Stimulated activated CD8-positive, alpha-beta memory T cell treated with anti-CD3 and anti-CD28 coated beads, Interleukin-12 subunit alpha, Interleukin-12 subunit beta, amount 100 ng/mL, for 24 hours (primary cell): ENCODE data around the gene TPD52L1.
A peak's percentile ranks its signal among the peaks of the same experiment; 100 is the strongest.
"Not testable (repeated sequence)": the region's sequence is repeated elsewhere in the genome, so short reads cannot be mapped to it uniquely, and the experiment has no call there.

Experiments
- DNase-seq: peaks from one replicate; pipeline ENCODE4 v3.0.0-alpha.2; 2020; ENCODE audit errors: extremely low read depth

Gene TPD52L1, protein sequence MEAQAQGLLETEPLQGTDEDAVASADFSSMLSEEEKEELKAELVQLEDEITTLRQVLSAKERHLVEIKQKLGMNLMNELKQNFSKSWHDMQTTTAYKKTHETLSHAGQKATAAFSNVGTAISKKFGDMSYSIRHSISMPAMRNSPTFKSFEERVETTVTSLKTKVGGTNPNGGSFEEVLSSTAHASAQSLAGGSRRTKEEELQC

GRCh38 chr6:125153391-125154117 lies at the start of gene TPD52L1:
TPD52L1 (plus strand) TSS chr6:125153773; CDS start chr6:125153952, 179 bp downstream.
- DNase-seq, result peak; percentile 8

- no peak for DNase-seq
Observed at GRCh38 chr6:125104425-125104824, 49.1 kb upstream of the TPD52L1 start.

DNA sequence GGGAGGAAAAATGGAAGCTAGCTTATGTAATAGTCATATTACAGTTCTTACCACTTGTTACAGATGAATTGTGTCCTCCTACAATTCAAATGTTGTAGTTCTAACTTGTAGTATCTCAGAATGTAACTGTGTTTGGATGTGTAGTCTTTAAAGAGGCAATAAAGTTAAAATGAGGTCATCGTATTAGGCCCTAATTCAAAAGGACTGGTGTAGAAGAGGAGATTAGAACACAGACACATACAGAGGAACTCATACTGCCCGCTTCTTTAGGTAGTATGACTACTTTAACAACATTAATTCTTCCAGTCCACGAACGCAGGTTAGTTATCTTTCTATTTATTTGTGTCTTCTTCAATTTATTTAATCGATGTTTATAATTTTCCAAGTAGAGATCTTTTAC lies 46.5 kb upstream of the TPD52L1 start:
- no peak for DNase-seq

GRCh38 chr6:125107896-125108295 lies 45.7 kb upstream of the TPD52L1 start:
- DNase-seq, result no peak

GRCh38 chr6:125110056-125110455 lies 43.5 kb upstream of the TPD52L1 start:
- no peak for DNase-seq

DNA sequence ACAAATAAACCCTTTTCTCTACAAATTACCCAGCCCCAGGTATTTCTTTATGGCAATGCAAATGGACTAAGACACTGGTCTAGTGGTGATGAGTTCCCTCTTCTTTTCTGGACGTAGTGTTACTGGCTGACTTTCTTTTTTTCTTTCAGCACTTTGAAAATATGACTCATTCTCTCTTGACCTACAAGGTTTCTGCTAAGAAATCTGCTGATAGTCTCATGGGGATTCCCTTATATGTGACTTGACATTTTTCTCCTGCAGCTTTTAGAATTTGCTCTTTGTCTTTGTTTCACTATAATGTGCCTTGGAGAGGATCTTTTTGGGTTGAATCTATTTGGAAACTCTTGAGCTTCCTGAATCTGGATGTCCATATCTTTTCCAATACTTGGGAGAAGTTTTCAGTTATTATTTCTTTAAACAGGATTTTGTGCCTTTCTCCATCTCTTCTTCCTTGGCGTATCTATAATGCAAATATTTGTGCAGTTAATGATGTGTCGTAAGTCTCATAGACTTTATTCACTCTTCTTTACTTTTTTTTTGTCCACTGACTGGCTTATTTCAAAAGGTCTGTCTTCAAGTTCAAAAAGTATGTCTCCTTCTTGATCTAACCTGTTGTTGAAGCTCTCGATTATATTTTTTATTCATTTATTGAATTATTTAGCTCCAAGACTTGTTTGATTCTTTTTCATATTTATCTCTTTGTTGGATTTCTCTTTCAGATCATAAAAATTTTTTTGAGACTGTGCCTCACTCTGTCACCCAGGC lies 42.2 kb upstream of the TPD52L1 start:
- no peak for DNase-seq

GRCh38 chr6:125112934-125113333 lies 40.6 kb upstream of the TPD52L1 start:
- DNase-seq, result no peak

- DNase-seq, result no peak
Observed at GRCh38 chr6:125114248-125114858, 39.2 kb upstream of the TPD52L1 start.

GRCh38 chr6:125116170-125116569 lies 37.4 kb upstream of the TPD52L1 start:
- DNase-seq, result no peak

DNA sequence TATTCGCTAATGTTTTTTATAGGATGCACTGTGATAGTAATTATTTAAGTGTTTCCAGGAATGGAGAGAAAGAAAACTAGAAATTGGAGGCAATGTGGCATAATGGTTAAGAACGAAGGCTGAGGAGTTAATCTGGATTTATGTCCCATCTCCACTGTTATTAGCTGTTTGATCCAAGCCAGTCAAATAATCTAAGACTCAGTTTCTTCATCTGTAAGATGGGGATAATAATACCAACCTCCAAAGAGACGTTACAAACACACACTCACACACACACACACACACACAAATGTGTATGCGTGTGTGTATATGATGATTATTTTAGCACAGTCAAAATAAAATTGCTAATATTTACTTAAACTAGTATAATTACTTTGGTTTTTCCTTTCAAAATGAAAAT lies 36.9 kb upstream of the TPD52L1 start:
- no peak for DNase-seq

DNA sequence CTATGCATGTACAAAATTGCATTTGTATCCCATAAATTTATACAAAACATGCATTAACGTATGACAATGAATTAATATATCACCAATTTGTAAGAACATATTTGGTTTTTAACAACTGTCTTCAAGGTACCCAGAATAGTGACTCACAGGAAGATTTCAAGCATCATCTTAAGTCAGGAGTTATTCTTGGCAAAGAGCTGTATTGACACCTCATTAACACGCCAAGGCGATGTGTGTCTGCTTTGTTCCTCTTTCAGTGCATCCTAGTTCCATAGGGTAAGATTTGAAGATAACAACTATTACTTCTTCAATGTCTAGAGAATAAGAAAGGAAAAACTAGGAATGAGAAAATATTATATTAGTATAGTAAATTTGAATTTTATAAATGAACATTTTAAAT lies 35.8 kb upstream of the TPD52L1 start:
- DNase-seq, result no peak

DNA sequence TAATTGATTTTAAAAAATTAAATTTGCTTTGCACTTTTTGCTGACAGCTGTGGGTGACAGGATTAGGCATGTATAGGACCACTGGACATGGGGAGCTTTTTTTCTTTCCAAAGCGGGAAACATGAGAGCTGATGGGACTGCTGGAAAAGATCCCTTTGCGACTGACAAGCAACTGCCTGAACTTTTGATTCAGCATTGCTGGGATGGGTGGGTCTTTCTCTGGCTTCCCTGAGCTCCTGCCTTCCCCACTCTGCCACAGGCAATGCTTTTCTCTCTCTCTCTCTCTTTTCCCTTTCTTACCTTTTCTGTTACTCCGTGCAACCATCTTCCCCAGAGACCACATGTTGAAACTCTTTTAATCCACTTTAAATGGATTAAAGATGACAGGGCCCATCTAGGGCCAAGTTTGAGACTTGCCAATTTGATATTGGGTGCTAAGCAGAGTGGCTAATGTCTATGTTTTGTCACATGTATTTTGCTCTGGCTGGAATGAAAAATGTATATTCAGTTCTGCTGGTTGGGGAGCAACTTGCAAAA lies 33.5 kb upstream of the TPD52L1 start:
- no peak for DNase-seq

DNA sequence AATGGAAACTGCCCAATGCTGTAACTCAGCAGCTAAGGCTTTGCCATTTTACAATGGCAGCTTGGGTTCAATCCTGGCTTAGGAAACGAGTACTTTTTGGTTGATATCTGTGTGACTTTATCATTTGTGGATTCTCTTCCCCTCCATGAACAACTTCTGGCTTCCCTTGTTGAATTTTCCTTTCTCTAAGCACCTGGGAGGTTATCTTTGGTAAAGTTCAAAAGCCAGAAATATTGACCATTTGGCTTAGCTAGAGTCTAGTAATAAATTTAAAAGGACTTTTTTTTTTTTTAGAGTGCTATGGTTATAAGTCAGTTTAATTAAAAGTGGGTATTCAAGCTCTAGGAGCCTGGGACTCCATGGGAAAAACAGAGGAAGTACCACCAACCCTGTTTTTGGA lies 31.7 kb upstream of the TPD52L1 start:
- no peak for DNase-seq

DNA sequence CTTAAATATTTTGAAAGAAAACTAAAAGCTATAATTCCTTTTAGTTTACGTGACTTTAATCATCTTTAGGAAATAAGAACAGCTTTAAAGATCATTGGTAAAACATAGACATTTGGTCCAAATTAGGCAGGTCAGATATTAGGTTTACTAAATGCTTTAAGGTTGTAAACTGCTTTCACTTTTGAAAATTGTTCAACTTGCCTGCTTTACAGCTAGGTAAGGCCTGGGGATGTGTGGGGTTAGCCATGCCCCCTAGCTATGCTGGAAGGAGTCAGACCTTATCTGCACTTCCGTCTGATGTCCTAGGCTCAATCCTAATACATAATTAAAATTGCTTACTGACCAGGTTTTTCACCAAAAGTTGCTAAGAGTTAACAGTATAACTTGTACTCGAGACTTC lies 30.5 kb upstream of the TPD52L1 start:
- DNase-seq, result no peak

GRCh38 chr6:125123468-125124048 lies 30.0 kb upstream of the TPD52L1 start:
- no peak for DNase-seq

- DNase-seq, result no peak
Observed at GRCh38 chr6:125124049-125124669, 29.4 kb upstream of the TPD52L1 start.

DNA sequence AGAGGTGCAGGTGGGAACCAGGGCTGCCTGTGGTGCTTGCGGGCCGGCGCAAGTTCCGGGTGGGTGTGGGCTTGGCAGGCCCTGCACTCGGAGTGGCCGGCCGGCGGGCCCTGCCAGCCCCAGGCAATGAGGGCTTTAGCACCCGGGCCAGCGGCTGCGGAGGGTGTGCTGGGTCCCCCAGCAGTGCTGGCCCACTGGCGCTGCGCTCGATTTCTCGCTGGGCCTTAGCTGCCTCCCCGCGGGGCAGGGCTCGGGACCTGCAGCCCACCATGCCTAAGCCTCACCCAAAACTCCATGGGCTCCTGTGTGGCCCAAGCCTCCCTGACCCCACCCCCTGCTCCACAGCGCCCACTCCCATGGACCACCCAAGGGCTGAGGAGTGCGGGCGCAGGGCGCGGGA lies 27.7 kb upstream of the TPD52L1 start:
- DNase-seq, result not testable (repeated sequence)

GRCh38 chr6:125129354-125129753 lies 24.2 kb upstream of the TPD52L1 start:
- DNase-seq, result no peak

DNA sequence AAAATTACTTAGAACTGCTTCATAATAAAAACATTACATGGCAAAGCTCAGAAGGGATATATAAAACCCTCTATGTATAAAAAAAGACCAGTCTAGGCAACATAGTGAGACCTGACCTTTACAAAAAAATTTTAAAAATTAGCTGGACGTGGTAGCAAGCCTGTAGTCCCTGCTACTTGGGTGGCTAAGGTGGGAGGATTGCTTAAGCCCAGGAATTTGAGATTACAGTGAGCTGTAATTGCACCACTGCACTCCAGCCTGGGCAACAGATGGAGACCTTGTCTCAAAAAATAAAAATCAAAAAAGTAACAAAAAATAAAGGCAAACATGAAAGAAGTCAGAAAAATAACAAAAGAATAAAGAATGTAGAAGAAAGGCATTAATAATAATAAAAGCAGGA lies 21.5 kb upstream of the TPD52L1 start:
- no peak for DNase-seq

DNA sequence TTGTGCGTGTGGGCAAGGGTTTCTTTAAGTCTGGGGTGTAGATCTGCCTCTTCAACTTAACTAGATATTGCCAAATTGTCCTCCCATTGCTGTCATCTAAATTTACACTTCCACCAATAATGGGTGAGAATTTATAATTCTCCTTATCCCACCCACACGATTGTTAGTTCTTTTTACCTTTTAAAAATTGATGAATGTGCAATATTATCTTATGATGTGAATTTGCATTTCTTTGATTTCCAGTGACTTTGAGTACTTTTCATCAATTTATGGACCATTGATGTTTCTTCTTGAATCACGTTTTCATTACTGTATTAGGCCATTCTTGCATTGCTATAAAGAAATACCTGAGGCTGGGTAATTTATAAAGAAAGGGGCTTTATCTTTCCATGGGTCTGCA lies 17.2 kb upstream of the TPD52L1 start:
- DNase-seq, result no peak

DNA sequence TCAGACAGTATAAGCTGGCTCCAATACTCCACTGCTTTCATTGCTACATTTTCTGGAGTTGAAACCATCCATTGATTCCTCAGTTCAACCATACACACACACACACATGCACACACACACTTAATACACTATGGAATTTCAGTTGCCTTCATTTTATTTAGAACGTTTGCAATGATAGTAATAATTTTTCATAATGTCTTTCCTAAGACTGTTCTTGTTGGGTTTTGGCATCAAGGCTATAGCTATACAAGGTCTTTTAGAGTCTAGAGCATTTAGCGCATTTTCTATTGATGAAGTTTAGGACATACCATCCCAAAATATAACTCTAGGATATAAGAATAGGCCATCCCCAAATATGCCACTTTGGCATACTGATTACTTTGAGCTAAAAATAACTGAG lies 15.5 kb upstream of the TPD52L1 start:
- no peak for DNase-seq
